Mesenchymal stem cell (in vitro differentiated cells and primary cell): ENCODE measurements around the gene FHIT.

Experiments
- DNase-seq: peaks from one replicate; pipeline ENCODE4 v3.0.0-alpha.2; 2013
- H2AFZ ChIP-seq: one replicate; pipeline ENCODE4 v1.6.1; 2013; ENCODE audit warnings: low read depth, mild to moderate bottlenecking, control low read depth, inconsistent platforms, low read length, moderate library complexity
- H2AK5ac ChIP-seq: 2 replicates; pipeline ENCODE4 v1.6.1; 2013; ENCODE audit warnings: low read length, moderate library complexity, mild to moderate bottlenecking, inconsistent platforms; ENCODE audit not compliant: severe bottlenecking
- H2BK120ac ChIP-seq: one replicate; pipeline ENCODE4 v1.6.1; 2013; ENCODE audit warnings: low read depth, mild to moderate bottlenecking, inconsistent platforms, low read length, moderate library complexity
- H2BK12ac ChIP-seq, 2 experiments: one replicate each; pipeline ENCODE4 v1.6.1; 2013; ENCODE audit warnings: inconsistent platforms in 2 of 2, low read length in 2 of 2, mild to moderate bottlenecking in 2 of 2, moderate library complexity in 2 of 2, control low read depth in 1 of 2
- H2BK15ac ChIP-seq: one replicate; pipeline ENCODE4 v1.6.1; 2013; ENCODE audit warnings: mild to moderate bottlenecking, low read depth, inconsistent platforms; ENCODE audit not compliant: poor library complexity, severe bottlenecking
- H2BK5ac ChIP-seq: 2 replicates; pipeline ENCODE4 v1.6.1; 2013; ENCODE audit warnings: low read depth, mild to moderate bottlenecking, low read length, control low read depth, inconsistent platforms; ENCODE audit not compliant: poor library complexity, severe bottlenecking
- H3K14ac ChIP-seq, 2 experiments: one replicate each; pipeline ENCODE4 v1.6.1; 2013; ENCODE audit warnings: inconsistent platforms in 2 of 2, low read length in 2 of 2, control low read depth in 1 of 2, mild to moderate bottlenecking in 1 of 2, moderate library complexity in 1 of 2
- H3K18ac ChIP-seq, 2 experiments: one replicate each; pipeline ENCODE4 v1.6.1; 2013; ENCODE audit warnings: inconsistent platforms in 2 of 2, low read length in 2 of 2, control low read depth in 1 of 2, low read depth in 1 of 2, mild to moderate bottlenecking in 1 of 2
- H3K23ac ChIP-seq, 2 experiments: one replicate each; pipeline ENCODE4 v1.6.1; 2013; ENCODE audit warnings: inconsistent platforms in 2 of 2, low read length in 2 of 2, mild to moderate bottlenecking in 2 of 2, moderate library complexity in 2 of 2, control low read depth in 1 of 2
- H3K27ac ChIP-seq: 2 replicates; pipeline ENCODE4 v1.5.1; 2013; ENCODE audit warnings: mild to moderate bottlenecking, moderate library complexity, low read length, control low read depth, inconsistent platforms; ENCODE audit not compliant: poor library complexity, severe bottlenecking
- H3K27me3 ChIP-seq, 2 experiments: 2 replicates each; pipeline versions ENCODE4 v1.6.1 to v1.7.0; 2013; ENCODE audit warnings: low read length in 2 of 2, mild to moderate bottlenecking in 2 of 2, moderate library complexity in 2 of 2, control low read depth in 1 of 2, inconsistent platforms in 1 of 2; ENCODE audit not compliant: control insufficient read depth in 1 of 2, insufficient read depth in 1 of 2
- H3K36me3 ChIP-seq, 2 experiments: 2 replicates each; pipeline versions ENCODE4 v1.6.1 to v1.7.0; 2013; ENCODE audit warnings: low read length in 2 of 2, control low read depth in 1 of 2, inconsistent platforms in 1 of 2, low read depth in 1 of 2, mild to moderate bottlenecking in 1 of 2; ENCODE audit not compliant: insufficient read depth in 2 of 2, control insufficient read depth in 1 of 2
- H3K4ac ChIP-seq, 2 experiments: one replicate each; pipeline ENCODE4 v1.6.1; 2013; ENCODE audit warnings: inconsistent platforms in 2 of 2, low read length in 2 of 2, mild to moderate bottlenecking in 2 of 2, moderate library complexity in 2 of 2, control low read depth in 1 of 2, low read depth in 1 of 2
- H3K4me1 ChIP-seq: 2 replicates; pipeline ENCODE4 v1.6.1; 2013; ENCODE audit warnings: low read depth, low read length, control low read depth; ENCODE audit not compliant: control insufficient read depth, insufficient read depth
- H3K4me2 ChIP-seq: 2 replicates; pipeline ENCODE4 v1.6.1; 2013; ENCODE audit warnings: low read length, mild to moderate bottlenecking, inconsistent platforms; ENCODE audit not compliant: poor library complexity, severe bottlenecking
- H3K4me3 ChIP-seq, 2 experiments: 2 replicates each; pipeline versions ENCODE4 v1.5.1 to v1.7.0; 2013; ENCODE audit warnings: low read length in 2 of 2, mild to moderate bottlenecking in 2 of 2, control low read depth in 1 of 2, low read depth in 1 of 2; ENCODE audit not compliant: insufficient read depth in 1 of 2
- H3K79me1 ChIP-seq: replicated peaks from 2 replicates; pipeline ENCODE4 v1.6.1; 2013; ENCODE audit warnings: mild to moderate bottlenecking, control low read depth, low read length, inconsistent platforms; ENCODE audit not compliant: poor library complexity, severe bottlenecking
- H3K9ac ChIP-seq: 2 replicates; pipeline ENCODE4 v1.7.0; 2013; ENCODE audit warnings: mild to moderate bottlenecking, low read length, moderate library complexity
- H3K9me3 ChIP-seq: 2 replicates; pipeline ENCODE4 v1.7.0; 2013; ENCODE audit warnings: mild to moderate bottlenecking, low read length; ENCODE audit not compliant: control insufficient read depth
- H4K8ac ChIP-seq: one replicate; pipeline ENCODE4 v1.6.1; 2013; ENCODE audit warnings: inconsistent platforms, mild to moderate bottlenecking, low read length, moderate library complexity
- H4K91ac ChIP-seq: one replicate; pipeline ENCODE4 v1.6.1; 2013; ENCODE audit warnings: mild to moderate bottlenecking, low read length, inconsistent platforms
- WGBS: methylation state at CpG from one replicate; pipeline ENCODE4 v1.1.7; 2013; ENCODE audit warnings: mixed read lengths; 5-methylcytosine and 5-hydroxymethylcytosine counted together

The FHIT gene

DNA sequence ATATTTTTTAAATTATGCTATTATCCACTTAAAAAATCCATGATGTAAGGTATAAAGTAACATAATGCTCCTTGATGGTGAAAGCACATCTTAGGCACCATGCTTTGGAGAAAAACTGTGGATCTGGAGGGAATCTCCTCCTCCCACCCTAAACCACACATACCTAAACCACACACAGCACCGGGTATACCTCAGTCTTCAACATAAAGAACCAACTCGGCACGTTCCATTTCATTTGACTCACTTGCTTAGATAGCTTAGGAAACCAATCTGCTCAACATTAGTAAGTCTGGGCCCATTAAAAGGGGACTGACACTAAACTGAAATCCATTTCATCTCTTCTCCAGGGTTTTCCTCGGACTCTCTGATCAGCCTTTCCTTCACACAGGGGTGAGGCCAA is 1255.7 kb downstream of the FHIT start:
- Histone ChIP-seq H3K9ac (no peak overlapping the region), H2BK12ac (no peak overlapping the region), H4K91ac (no peak overlapping the region), H3K27ac (no peak overlapping the region), H2AK5ac (no peak overlapping the region), H2BK15ac (no peak overlapping the region), H3K14ac (no peak overlapping the region), H3K4me3 (no peak overlapping the region), H3K9me3 (no peaks in the 10 kb centered on the region), H3K4me2 (no peak overlapping the region), H2BK120ac (no peak overlapping the region), H3K23ac (no peak overlapping the region), H3K79me1 (no peaks in the 10 kb centered on the region), H3K4ac (no peak overlapping the region), H3K4me1 (no peaks in the 10 kb centered on the region), H4K8ac (no peak overlapping the region), H3K36me3 (no peaks in the 10 kb centered on the region), H3K27me3 (no peaks in the 10 kb centered on the region), H3K18ac (no peak overlapping the region), H2BK5ac (no peak overlapping the region), H2AFZ (no peak overlapping the region)
- DNase-seq: no peak
- WGBS: 89% methylated on average over 4 of the region's 4 CpGs

- Histone ChIP-seq H3K36me3 (no peaks in the 10 kb centered on the region), H3K4me2 (no peak overlapping the region), H3K4me1 (no peaks in the 10 kb centered on the region), H3K18ac (no peak overlapping the region), H2AK5ac (no peak overlapping the region), H3K23ac (no peak overlapping the region), H3K27me3 (no peaks in the 10 kb centered on the region), H2BK12ac (no peak overlapping the region), H3K27ac (no peak overlapping the region), H3K4me3 (no peak overlapping the region), H2BK5ac (no peak overlapping the region), H2BK15ac (no peak overlapping the region), H3K79me1 (no peaks in the 10 kb centered on the region), H3K4ac (no peak overlapping the region), H3K9ac (no peak overlapping the region), H3K14ac (no peak overlapping the region), H4K8ac (no peak overlapping the region), H4K91ac (no peak overlapping the region), H2AFZ (no peak overlapping the region), H2BK120ac (no peak overlapping the region), H3K9me3 (no peaks in the 10 kb centered on the region)
- no peak for DNase-seq
- 86% methylated on average over 5 of the region's 6 CpGs for WGBS
These were observed 1256.4 kb downstream of the FHIT start for GRCh38 chr3:59994732-59995304.

DNA sequence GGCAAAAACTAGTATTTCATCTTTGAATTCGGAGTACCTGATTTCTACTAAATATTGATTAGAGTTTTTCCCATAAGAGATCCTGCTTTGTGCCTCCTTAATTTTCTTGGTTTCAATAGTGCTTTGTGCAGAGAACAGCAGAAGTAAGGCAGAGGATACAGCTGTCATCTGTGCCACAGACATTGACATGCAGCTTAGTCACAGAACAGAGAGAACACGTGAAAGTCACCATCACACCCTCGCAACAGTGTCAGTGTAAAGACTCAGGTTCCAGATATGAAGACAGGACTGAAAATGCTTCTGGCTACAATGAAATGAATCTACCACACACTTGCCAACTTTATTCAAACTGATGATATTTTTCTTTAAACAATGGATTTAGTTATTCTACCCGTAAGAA is 1258.7 kb downstream of the FHIT start:
- WGBS: 97% methylated on average over 4 of the region's 4 CpGs
- Histone ChIP-seq H3K36me3 (no peaks in the 10 kb centered on the region), H4K8ac (no peak overlapping the region), H3K27me3 (no peaks in the 10 kb centered on the region), H2AK5ac (no peak overlapping the region), H2BK15ac (no peak overlapping the region), H2BK120ac (no peak overlapping the region), H3K23ac (no peak overlapping the region), H3K79me1 (no peaks in the 10 kb centered on the region), H4K91ac (no peak overlapping the region), H3K9ac (no peak overlapping the region), H3K14ac (no peak overlapping the region), H3K4me2 (no peak overlapping the region), H3K4me3 (no peak overlapping the region), H3K4ac (no peak overlapping the region), H3K27ac (no peak overlapping the region), H2BK5ac (no peak overlapping the region), H2AFZ (no peak overlapping the region), H3K4me1 (no peaks in the 10 kb centered on the region), H3K18ac (no peak overlapping the region), H2BK12ac (no peak overlapping the region), H3K9me3 (no peaks in the 10 kb centered on the region)
- no peak for DNase-seq

GRCh38 chr3:59990915-59991314 is 1260.3 kb downstream of the FHIT start:
- no peak overlapping the region for H3K9ac ChIP-seq
- no peak overlapping the region for H3K4ac ChIP-seq
- H2AK5ac ChIP-seq: no peak overlapping the region
- no peak overlapping the region for H3K4me3 ChIP-seq
- H2BK5ac ChIP-seq: no peak overlapping the region
- no peak overlapping the region for H2BK120ac ChIP-seq
- no peak overlapping the region for H2AFZ ChIP-seq
- no peaks in the 10 kb centered on the region for H3K4me1 ChIP-seq
- no peak for DNase-seq
- H4K8ac ChIP-seq: no peak overlapping the region
- no peak overlapping the region for H3K18ac ChIP-seq
- H3K79me1 ChIP-seq: no peaks in the 10 kb centered on the region
- no peaks in the 10 kb centered on the region for H3K36me3 ChIP-seq
- H3K27ac ChIP-seq: no peak overlapping the region
- no peak overlapping the region for H3K4me2 ChIP-seq
- WGBS: 100% methylated on average over 1 of the region's 2 CpGs
- no peak overlapping the region for H2BK15ac ChIP-seq
- no peak overlapping the region for H2BK12ac ChIP-seq
- H3K23ac ChIP-seq: no peak overlapping the region
- H3K27me3 ChIP-seq: no peaks in the 10 kb centered on the region
- H3K14ac ChIP-seq: no peak overlapping the region
- no peak overlapping the region for H4K91ac ChIP-seq
- no peaks in the 10 kb centered on the region for H3K9me3 ChIP-seq
